Stimulated activated CD8-positive, alpha-beta memory T cell treated with anti-CD3 and anti-CD28 coated beads, Interleukin-7, amount 100 ng/mL, for 24 hours (primary cell): ENCODE measurements around the gene TBC1D12.
A peak's percentile ranks its signal among the peaks of the same experiment; 100 is the strongest.
"Not testable (repeated sequence)": the region's sequence is repeated elsewhere in the genome, so short reads cannot be mapped to it uniquely, and the experiment has no call there.

Experiments used
- DNase-seq: peaks from one replicate; pipeline ENCODE4 v3.0.0-alpha.2; 2020; ENCODE audit warnings: low read depth

The TBC1D12 gene

DNA sequence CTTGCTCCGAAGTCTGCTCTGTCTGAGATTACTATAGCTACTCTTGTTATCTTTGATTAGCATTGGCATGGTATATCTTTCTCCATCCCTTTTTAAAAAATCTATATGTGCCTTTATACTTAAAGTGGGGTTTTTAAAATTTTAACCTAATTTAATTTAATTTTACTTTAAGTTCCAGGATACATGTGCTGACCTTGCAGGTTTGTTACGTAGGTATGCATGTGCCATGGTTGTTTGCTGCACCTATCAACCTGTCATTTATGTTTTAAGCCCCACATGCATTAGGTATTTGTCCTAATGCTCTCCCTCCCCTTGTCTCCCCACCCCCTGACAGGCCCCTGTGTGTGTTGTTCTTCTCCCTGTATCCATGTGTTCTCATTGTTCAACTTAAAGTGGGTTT, 54.6 kb downstream of the TBC1D12 start:
- DNase-seq, result no peak

DNA sequence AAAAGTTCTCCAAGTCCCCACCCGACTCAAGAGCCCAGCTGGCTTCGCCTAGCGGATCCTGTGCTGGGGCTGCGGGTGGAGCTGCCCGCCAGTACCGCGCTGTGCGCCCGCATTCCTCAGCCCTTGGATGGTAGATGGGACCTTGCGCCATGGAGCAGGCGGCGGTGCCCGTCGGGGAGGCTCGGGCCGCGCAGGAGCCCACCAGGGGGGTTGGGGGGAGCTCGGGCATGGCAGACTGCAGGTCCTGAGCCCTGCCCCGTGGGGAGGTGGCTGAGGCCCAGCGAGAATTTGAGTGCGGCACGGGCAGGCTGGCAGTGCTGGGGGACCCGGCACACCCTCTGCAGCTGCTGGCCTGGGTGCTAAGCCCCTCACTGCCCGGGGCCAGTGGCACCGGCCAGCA, 57.0 kb downstream of the TBC1D12 start:
- no peak for DNase-seq

DNA sequence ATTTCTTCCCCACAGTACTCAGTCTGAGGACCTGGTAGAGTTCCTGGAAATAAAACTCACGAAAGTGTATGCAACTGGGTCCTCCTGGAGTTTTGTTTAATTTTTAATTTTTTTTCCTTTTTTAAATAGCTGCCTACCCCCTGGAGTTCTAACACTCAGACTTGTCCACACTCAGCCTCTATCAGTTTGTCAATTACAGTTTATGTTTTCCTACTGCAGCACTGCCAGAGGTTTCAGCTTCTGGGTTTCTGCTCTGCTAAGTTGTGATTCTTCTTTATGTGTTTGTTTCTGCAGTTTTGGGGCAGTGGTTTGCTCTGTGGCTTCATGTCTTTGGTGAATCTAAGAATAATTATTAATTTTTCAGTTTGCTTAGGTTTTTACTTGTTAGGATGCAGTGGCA, 59.2 kb downstream of the TBC1D12 start:
- DNase-seq, result no peak

DNA sequence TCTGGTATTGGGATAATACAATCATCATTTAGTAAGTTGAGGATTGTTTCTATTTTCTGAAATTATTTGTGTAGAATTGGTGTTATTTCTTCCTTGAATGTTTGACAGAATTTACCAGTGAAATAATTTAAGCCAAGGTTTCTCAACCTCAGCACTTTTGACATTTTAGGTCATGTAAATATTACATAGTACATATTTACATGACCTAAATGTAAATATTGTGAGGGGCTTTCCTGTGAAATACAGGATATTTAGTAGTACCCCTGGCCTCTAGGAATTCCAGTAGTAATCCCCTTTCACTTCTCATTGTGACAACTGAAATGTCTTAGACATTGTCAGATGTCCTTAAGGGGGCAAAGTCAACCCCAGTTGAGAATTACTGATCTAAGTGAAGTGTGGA, 59.8 kb downstream of the TBC1D12 start:
- no peak for DNase-seq

DNA sequence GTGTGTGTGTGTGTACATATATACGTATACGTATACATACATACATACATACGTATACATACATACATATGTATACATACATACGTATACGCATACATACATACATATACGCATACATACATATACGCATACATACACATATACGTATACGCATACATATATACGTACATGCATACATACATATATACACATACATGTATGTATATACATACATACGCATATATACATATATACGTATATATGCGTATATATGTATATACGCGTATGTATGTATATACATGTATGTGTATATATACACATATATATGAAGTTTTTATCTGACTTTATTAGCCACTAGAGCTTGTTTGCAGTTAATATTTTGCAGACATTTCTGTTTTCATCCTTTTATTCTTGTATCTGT, 63.3 kb downstream of the TBC1D12 start:
- no peak for DNase-seq

DNA sequence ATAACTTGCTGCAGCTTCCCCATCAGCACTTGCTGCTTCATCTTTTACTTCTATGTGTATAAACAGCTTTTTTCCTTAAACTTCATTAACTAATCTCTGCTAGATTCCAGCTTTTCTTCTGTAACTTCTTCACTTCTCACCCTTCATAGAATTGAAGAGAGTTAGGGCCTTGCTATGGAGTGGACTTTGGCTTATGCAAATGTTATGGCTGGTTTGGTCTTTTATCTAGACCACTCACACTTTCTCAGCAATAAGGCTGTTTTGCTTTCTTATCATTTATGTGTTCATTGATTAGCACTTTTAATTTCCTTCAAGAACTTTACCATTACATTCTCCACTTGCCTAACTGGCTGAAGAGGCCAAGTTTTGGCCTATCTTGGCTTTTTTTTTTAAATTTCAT, 79.1 kb downstream of the TBC1D12 start:
- no peak for DNase-seq

DNA sequence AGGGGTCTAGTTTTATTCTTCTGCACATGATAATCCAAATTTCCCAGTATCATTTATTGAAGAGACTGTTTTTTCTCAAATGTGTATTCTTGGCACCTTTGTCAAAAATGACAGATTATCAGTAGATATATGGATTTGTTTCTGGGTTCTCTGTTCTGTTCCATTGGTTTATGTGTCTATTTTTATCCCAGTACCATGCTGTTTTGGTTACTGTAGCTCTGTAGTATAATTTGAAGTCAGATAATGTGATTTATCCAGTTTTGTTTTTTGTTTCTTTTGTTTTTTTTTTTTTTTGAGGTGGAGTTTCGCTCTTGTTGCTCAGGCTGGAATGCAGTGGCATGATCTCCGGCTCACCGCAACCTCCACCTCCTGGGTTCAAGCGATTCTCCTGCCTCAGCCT, 81.6 kb downstream of the TBC1D12 start:
- no peak for DNase-seq

DNA sequence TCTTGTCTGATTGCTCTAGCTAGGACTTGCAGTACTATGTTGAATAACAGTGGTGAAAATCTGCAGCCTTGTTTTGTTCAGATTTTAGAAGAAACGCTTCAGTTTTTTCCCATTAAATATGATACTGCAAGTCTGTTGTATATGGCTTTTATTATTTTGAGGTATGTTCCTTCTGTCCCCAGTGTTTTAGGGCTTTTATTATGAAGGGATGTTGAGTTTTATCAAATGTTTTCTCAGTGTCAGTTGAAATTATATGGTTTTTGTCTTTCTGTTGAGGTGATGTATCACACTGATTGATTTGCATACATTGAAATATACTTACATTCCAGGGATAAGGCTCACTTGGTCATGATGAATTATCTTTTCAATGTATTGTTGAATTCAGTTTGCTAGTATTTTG, 82.8 kb downstream of the TBC1D12 start:
- no peak for DNase-seq

DNA sequence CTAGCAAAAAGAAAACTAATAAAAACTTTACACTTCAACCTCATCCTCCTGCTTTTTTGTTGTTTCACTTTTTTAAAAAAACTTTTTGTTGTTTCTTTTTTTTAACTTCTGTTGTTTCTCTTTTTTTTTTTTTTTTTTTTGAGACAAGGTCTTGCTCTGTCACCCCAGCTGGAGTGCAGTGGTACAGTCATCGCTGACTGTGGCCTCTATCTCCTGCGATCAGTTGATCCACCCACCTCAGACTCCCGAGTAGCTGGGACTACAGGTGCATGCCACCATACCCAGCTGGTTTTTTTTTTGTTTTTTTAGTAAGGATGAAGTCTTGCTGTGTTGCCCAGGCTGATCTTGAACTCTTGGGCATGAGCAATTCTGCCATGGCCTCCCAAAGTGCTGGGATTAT, 85.2 kb downstream of the TBC1D12 start:
- no peak for DNase-seq

DNA sequence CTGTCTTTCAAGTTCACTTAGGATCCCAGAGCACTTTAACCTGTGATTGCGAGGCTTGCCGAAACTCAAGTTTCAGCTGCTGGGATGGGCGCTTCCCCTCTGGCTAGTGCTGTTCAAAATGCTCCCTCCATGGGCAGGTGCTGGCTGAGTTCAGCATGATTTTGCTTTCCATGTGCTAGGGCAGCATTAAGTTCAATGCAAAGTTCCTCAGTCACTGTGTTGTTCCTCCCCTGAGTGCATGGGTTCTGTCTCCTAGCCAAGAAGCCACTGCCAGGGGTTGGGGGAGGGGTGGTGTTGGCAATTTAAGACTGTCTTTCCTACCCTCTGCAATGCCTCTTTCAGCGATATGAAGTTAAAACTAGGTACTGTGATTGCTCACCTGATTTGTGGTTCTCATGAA, 86.8 kb downstream of the TBC1D12 start:
- no peak for DNase-seq

DNA sequence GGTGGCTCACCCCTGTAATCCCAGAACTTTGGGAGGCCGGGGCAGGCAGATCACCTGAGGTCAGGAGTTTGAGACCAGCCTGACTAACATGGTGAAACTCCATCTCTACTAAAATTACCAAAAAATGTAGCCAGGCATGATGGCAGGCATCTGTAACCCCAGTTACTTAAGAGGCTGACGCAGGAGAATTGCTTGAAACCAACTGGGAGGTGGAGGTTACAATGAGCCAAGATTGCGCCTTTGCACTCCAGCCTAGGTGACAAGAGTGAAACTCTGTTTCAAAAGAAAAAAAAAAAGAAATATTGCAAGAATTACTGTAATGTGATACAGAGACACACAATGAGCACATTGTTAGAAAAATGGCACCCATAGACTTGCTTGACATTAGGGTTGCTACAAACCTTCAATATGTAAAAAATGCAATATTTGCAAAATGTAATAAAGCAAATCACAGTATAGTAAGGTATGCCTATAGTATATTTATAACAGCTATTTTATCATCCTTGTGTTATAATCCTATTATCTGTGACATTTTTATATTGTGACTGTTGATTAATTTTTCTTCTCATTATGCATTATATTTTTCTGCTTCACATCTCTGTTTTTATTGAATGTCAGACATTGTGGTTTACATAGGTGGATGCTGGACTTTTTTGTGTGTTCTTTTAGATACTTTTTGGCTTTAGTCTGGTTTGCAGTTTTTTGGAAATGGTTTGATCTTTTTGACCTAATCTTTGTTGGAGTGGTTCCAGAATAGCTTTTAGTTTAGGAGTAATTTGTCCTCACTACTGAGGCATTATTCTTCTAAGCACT, 87.8 kb downstream of the TBC1D12 start:
- DNase-seq, result no peak

- no peak for DNase-seq
Observed at GRCh38 chr10:94490789-94491039, 88.4 kb downstream of the TBC1D12 start.

DNA sequence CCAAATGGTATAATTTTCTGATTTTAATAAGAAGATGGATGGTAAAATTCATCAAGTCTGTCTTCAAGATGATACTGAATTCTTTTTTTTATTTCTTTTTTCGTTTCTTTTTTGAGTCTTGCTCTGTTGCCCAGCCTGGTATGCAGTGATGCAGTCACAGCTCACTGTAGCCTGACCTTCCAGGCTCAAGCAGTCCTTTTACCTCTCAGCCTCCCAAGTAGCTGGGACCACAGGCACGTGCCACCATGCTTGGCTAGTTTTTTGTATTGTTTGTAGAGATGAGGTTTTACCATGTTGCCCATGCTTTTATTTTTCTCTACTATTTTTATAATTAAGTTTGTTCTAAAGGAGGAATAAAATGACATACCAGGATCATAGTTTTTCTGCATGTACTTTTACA, 91.1 kb downstream of the TBC1D12 start:
- DNase-seq, result no peak

- no peak for DNase-seq
Observed at GRCh38 chr10:94496010-94496409, 93.7 kb downstream of the TBC1D12 start.

DNA sequence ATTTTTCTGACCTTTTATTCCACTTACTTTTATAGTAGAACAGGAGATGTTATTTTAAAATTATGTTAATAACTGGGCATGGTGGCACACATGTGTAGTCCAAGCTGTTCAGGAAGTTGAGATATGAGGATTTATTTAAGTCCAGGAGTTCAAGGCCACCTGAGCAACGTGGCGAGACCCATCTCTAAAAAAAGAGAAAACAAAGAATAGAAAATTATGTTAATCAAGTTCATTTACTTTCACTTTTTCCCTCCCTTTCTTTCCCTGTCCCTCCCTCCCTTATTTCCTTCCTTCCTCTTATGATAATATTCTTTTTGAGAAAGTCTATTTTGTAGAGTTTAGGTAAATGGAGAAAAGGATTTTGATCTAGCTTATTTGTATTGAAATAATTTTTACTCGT, 94.3 kb downstream of the TBC1D12 start:
- DNase-seq, result no peak

GRCh38 chr10:94500063-94500462, 97.7 kb downstream of the TBC1D12 start:
- DNase-seq, result no peak

GRCh38 chr10:94521276-94522250, 119.2 kb downstream of the TBC1D12 start:
- no peak for DNase-seq

- DNase-seq, result no peak
Observed at GRCh38 chr10:94524146-94524545, 121.8 kb downstream of the TBC1D12 start.

- DNase-seq, result no peak
Observed at GRCh38 chr10:94524711-94525110, 122.4 kb downstream of the TBC1D12 start.

DNA sequence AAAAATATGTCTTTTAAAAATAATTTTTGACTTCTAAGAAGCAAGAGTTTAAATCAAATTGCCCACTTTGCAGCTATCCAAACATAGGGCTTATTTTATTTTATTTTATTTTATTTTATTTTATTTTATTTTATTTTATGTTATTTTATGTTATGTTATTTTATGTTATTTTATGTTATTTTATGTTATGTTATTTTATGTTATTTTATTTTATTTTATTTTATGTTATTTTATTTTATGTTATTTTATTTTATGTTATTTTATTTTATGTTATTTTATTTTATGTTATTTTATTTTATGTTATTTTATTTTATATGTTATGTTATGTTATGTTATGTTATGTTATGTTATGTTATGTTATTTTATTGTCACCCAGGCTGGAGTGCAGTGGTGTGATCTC, 129.2 kb downstream of the TBC1D12 start:
- DNase-seq, result not testable (repeated sequence)

DNA sequence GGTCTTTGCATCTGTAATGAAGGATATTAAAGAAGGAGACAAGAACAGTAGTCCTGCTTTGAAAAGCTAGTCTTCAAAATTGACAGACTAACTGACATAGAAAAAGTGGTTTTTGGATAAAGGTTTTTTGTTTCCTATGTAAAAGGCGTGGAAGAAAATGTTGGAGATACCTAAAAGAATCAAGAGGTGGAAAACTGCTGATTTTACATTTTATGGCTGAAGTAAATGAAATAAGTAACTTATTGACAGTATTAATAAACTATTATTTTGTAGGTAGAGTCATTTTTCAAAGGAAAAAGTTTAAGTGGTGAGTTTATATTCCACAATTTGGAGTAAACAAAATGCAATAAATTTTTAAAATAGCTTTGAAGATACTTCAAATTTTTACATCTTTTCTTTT, 130.7 kb downstream of the TBC1D12 start:
- no peak for DNase-seq

GRCh38 chr10:94542282-94542681, 139.9 kb downstream of the TBC1D12 start:
- DNase-seq, result not testable (repeated sequence)

DNA sequence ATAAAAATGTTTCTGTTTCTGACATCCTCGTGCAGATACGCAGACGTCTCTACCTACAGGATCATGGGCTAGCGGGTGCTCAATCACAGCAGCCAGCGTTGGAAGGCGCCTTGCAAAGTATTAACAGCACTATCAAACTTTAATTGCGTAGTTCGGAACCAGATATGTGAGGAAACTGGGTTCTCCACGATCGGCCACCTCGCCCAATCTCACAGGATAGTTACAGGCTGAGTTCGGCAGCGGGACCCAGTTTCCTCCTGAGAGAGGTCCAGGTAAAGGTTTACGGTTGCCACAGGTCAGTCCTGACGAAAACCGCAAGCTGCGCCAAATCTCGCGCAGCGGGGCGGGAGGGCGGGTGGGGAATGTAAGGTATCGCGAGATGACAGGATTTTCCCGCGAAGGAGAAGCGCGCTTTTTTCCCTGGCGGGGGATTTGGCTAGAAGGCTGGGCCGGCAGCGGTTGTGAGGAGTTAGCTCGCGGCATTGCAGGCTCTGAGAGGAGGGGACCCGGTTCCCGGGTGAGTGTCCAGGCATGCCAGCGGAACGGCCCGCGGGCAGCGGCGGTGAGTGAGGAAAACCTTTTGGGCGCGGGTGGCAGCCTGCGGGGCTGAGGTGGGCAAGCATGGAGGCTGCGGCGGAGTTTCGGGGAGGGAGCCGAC, 143.2 kb downstream of the TBC1D12 start, which contains the start of gene HELLS:
Gene HELLS (plus strand): TSS at position 398 of the 658 bp plus-strand sequence. CDS start 134 bp downstream, at position 532.
- DNase-seq, result peak; percentile 55
